Measurements from ENCODE around the gene UGP2.

UGP2 gene

DNA sequence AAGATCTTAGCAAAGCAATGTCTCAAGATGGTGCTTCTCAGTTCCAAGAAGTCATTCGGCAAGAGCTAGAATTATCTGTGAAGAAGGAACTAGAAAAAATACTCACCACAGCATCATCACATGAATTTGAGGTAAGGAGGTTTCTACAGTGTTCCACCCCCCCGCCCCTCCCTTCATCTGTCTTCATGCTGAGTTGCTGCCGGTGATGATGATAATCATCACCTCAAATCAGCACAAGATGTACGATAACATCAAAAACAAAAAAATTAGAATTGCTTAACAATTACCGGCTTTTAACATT, 14.6 kb downstream of the UGP2 start (continued):
- TF ChIP-seq, protein P1, sequence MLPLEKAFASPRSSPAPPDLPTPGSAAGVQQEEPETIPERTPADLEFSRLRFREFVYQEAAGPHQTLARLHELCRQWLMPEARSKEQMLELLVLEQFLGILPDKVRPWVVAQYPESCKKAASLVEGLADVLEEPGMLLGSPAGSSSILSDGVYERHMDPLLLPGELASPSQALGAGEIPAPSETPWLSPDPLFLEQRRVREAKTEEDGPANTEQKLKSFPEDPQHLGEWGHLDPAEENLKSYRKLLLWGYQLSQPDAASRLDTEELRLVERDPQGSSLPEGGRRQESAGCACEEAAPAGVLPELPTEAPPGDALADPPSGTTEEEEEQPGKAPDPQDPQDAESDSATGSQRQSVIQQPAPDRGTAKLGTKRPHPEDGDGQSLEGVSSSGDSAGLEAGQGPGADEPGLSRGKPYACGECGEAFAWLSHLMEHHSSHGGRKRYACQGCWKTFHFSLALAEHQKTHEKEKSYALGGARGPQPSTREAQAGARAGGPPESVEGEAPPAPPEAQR (tag by site-specific recombination; IDR thresholded peaks at IDR 0.05), result no peak
- no peak for TF ChIP-seq OSR2 (tag by site-specific recombination; IDR thresholded peaks at IDR 0.05)
- TF ChIP-seq ZNF121 (tag by site-specific recombination; IDR thresholded peaks at IDR 0.05), result no peak
- no peak for TF ChIP-seq ZNF658 (tag by site-specific recombination; IDR thresholded peaks at IDR 0.05)

DNA sequence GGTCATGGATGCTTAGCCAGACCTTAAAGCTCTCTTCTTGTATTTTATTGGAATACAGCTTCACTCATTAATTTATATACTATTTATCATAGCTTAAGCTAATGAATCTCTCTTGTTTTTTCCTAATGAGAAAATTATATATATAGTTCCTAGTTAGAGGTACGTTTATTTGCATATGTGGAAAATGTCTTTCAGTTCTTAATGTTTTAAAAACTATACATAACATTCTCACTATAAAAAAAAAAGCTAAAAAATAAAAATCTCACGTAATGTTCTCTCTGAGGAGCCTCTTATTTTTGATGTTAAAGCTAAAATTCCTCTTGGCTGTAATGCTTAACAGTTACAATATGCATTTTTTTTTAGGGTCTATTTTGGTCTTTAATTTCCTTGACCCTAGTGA, 16.6 kb downstream of the UGP2 start:
- H3K4me1 ChIP-seq (ENCODE audit: control insufficient read depth, insufficient read depth, low read length), result no peaks in the 10 kb centered on the region
- ChIA-PET CTCF (interaction anchor here (0.7 to 2.2 kb wide), 3 partner anchors 10 to 166 kb away, joined by 3 to 8 read pairs (median 4); no protein-coding TSS in a partner anchor), POLR2A (interaction anchor here (0.6 to 3.3 kb wide), 2 partner anchors 9 to 17 kb away, joined by 3 to 19 read pairs; partner anchors contain the start of gene UGP2)
- no peak overlapping the region for H3K4me3 ChIP-seq (ENCODE audit: low read depth, low read length)
- peaks cover 26 to 31% of the 10 kb centered on the region in 2 experiments for H3K36me3 ChIP-seq (ENCODE audit: control insufficient read depth in 2 of 2, insufficient read depth in 1 of 2, low read length in 2 of 2)
- peak; percentile 94 for TF ChIP-seq ZNF558 (tag by site-specific recombination; IDR thresholded peaks at IDR 0.05)
- TF ChIP-seq, protein P2, sequence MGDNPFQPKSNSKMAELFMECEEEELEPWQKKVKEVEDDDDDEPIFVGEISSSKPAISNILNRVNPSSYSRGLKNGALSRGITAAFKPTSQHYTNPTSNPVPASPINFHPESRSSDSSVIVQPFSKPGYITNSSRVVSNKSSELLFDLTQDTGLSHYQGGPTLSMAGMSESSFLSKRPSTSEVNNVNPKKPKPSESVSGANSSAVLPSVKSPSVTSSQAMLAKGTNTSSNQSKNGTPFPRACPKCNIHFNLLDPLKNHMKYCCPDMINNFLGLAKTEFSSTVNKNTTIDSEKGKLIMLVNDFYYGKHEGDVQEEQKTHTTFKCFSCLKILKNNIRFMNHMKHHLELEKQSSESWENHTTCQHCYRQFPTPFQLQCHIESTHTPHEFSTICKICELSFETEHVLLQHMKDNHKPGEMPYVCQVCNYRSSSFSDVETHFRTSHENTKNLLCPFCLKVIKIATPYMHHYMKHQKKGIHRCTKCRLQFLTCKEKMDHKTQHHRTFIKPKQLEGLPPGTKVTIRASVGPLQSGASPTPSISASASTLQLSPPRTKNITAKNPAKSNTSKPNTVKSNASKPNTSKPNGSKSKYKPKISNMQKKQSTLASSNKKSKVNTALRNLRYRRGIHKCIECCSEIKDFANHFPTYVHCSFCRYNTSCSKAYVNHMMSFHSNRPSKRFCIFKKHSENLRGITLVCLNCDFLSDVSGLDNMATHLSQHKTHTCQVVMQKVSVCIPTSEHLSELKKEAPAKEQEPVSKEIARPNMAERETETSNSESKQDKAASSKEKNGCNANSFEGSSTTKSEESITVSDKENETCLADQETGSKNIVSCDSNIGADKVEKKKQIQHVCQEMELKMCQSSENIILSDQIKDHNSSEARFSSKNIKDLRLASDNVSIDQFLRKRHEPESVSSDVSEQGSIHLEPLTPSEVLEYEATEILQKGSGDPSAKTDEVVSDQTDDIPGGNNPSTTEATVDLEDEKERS (tag by site-specific recombination; IDR thresholded peaks at IDR 0.05), result no peak
- no peak overlapping the region for H3K27ac ChIP-seq (ENCODE audit: extremely low read depth, low read depth, low read length)
- H3K9me3 ChIP-seq (ENCODE audit: control insufficient read depth, insufficient read depth, low read depth, low read length), result no peaks in the 10 kb centered on the region

DNA sequence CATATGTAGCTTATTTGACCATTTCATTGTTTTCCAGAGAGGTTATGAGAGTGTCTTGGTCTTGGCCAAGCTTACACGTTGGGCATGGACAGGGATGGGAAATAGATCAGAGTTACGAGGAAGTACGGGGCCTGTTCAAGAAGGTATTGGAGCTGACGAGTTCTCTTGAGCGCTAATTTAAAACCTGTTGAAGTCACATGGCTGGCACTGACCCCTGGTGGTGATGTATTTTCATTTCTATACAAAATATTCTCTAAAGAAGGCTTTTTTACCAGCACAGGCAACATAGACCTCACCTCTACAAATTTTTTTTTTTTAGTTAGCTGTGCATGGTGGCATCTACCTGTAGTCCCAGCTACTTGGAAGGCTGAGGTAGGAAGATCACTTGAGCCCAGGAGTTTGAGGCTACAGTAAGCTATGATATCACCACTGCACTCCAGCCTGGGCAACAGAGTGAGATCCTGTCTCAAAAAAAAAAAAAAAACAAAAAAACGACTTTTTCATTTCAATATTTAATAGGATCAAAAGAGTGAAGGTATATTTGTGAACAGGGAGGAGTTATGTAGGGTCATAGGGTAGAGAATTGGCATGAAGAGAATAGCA, 19.6 kb downstream of the UGP2 start:
- TF ChIP-seq ZBTB21 (tag by site-specific recombination; IDR thresholded peaks at IDR 0.05) (no peak), ZSCAN16 (tag by site-specific recombination; IDR thresholded peaks at IDR 0.05) (no peak), ZNF747 (tag by site-specific recombination; IDR thresholded peaks at IDR 0.05) (no peak), ZNF112 (tag by site-specific recombination; IDR thresholded peaks at IDR 0.05) (no peak), SCRT2 (tag by site-specific recombination; IDR thresholded peaks at IDR 0.05) (peak; percentile 63)
- TF ChIP-seq, protein P3, sequence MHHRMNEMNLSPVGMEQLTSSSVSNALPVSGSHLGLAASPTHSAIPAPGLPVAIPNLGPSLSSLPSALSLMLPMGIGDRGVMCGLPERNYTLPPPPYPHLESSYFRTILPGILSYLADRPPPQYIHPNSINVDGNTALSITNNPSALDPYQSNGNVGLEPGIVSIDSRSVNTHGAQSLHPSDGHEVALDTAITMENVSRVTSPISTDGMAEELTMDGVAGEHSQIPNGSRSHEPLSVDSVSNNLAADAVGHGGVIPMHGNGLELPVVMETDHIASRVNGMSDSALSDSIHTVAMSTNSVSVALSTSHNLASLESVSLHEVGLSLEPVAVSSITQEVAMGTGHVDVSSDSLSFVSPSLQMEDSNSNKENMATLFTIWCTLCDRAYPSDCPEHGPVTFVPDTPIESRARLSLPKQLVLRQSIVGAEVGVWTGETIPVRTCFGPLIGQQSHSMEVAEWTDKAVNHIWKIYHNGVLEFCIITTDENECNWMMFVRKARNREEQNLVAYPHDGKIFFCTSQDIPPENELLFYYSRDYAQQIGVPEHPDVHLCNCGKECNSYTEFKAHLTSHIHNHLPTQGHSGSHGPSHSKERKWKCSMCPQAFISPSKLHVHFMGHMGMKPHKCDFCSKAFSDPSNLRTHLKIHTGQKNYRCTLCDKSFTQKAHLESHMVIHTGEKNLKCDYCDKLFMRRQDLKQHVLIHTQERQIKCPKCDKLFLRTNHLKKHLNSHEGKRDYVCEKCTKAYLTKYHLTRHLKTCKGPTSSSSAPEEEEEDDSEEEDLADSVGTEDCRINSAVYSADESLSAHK (tag by site-specific recombination; IDR thresholded peaks at IDR 0.05), result no peak
- Histone ChIP-seq H3K4me1 (ENCODE audit: control insufficient read depth, insufficient read depth, low read length) (no peaks in the 10 kb centered on the region), H3K36me3 (ENCODE audit: control insufficient read depth in 2 of 2, insufficient read depth in 1 of 2, low read length in 2 of 2) (peaks cover 29 to 37% of the 10 kb centered on the region in 2 experiments), H3K27ac (ENCODE audit: extremely low read depth, low read depth, low read length) (no peak overlapping the region), H3K9me3 (ENCODE audit: control insufficient read depth, insufficient read depth, low read depth, low read length) (no peaks in the 10 kb centered on the region), H3K4me3 (ENCODE audit: low read depth, low read length) (no peak overlapping the region)
- POLR2A ChIA-PET, result interaction anchor here (0.6 to 1.9 kb wide), 3 partner anchors 14 to 272 kb away, joined by 3 to 14 read pairs (median 3); partner anchors contain the start of genes MDH1 and UGP2
- CTCF ChIA-PET, result interaction anchor here (0.6 to 3.0 kb wide), 21 partner anchors 9 to 1746 kb away, joined by 3 to 23 read pairs (median 4); no protein-coding TSS in a partner anchor

DNA sequence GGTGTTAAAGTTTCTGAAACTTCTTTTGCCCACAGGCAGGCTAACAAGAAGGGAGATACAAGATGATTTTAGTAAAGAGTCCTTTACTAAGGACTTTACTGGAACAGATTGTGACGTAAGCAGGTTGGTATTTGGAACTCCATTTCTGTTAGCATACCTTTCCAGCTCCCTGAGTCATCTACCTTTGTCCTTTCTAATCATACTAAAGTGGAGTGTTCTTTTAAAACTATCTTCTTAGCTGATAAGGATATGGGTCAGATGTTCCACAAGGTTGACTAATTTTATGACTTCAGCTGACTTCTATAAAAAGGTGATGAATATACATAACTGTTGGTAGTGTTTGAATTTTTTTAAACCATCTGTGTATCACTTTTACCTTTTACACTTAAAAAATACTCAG, 21.1 kb downstream of the UGP2 start:
- CTCF ChIA-PET, result interaction anchor here (1.0 to 4.0 kb wide), 2 partner anchors 164 to 518 kb away, joined by 3 to 15 read pairs; no protein-coding TSS in a partner anchor
- Histone ChIP-seq H3K9me3 (ENCODE audit: control insufficient read depth, insufficient read depth, low read depth, low read length) (no peaks in the 10 kb centered on the region), H3K27ac (ENCODE audit: extremely low read depth, low read depth, low read length) (no peak overlapping the region), H3K4me3 (ENCODE audit: low read depth, low read length) (no peak overlapping the region), H3K36me3 (ENCODE audit: control insufficient read depth in 2 of 2, insufficient read depth in 1 of 2, low read length in 2 of 2) (peaks cover 19 to 36% of the 10 kb centered on the region in 2 experiments), H3K4me1 (ENCODE audit: control insufficient read depth, insufficient read depth, low read length) (no peaks in the 10 kb centered on the region)
- POLR2A ChIA-PET, result interaction anchor here (0.8 kb wide), 1 partner anchor 21 kb away, joined by 4 read pairs; the partner anchor contains the start of gene UGP2
- TF ChIP-seq ZIC2 (tag by site-specific recombination; IDR thresholded peaks at IDR 0.05) (no peak), ZSCAN23 (tag by site-specific recombination; IDR thresholded peaks at IDR 0.05) (no peak), ZBTB1 (tag by site-specific recombination; IDR thresholded peaks at IDR 0.05) (no peak), ZNF114 (tag by site-specific recombination; IDR thresholded peaks at IDR 0.05) (no peak), SCRT2 (tag by site-specific recombination; IDR thresholded peaks at IDR 0.05) (no peak), ZNF76 (tag by site-specific recombination; IDR thresholded peaks at IDR 0.05; ENCODE audit: borderline replicate concordance, low read depth) (no peak), KLF1 (tag by site-specific recombination; IDR thresholded peaks at IDR 0.05) (no peak), KLF9 (tag by site-specific recombination; IDR thresholded peaks at IDR 0.05; ENCODE audit: low read depth) (no peak), ZNF473 (tag by site-specific recombination; IDR thresholded peaks at IDR 0.05) (no peak), ZNF629 (tag by site-specific recombination; IDR thresholded peaks at IDR 0.05) (no peak)
